BE2C (cell line): ENCODE measurements around the gene EPB41.
"Not testable (repeated sequence)": the region's sequence is repeated elsewhere in the genome, so short reads cannot be mapped to it uniquely, and the experiment has no call there.

Experiments
- DNase-seq: peaks from one replicate; pipeline ENCODE4 v3.0.0-alpha.2; 2020
- H3K27me3 ChIP-seq: fragments of 250-450 bp; sonication (Bioruptor Pico); 2 replicates; pipeline ENCODE4 v1.5.1; 2020; ENCODE audit warnings: mild to moderate bottlenecking
- H3K36me3 ChIP-seq: fragments of 250-450 bp; sonication (Bioruptor Pico); 2 replicates; pipeline ENCODE4 v1.5.1; 2020; ENCODE audit warnings: mild to moderate bottlenecking
- H3K4me1 ChIP-seq: fragments of 250-450 bp; sonication (Bioruptor Pico); 2 replicates; pipeline ENCODE4 v1.5.1; 2020
- H3K4me3 ChIP-seq: 2 replicates; pipeline ENCODE4 v1.5.1; 2011; ENCODE audit warnings: low read depth, low read length
- H3K9me3 ChIP-seq: fragments of 250-450 bp; sonication (Bioruptor Pico); 2 replicates; pipeline ENCODE4 v1.5.1; 2020
- TF ChIP-seq, protein P1 (sequence below): IDR thresholded peaks from 2 replicates; pipeline ENCODE4 v1.5.1; 2012; ENCODE audit warnings: mild to moderate bottlenecking, low read depth, low read length

The EPB41 gene

DNA sequence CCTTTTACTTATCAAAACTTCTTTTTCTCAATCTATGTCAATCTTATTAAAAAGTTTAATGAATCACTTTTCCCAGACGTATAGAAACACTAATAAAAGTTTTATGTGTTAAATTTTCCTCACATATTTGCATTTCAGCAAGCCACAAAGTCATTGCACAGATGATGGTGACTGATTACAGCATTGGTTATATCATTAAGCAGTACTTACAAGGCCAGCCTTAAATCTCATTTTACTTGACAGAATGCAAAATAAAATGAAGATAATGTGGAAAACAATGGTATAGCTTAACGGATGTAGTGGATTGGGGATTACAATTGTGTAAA lies 169.8 kb downstream of the EPB41 start:
- TF ChIP-seq, protein P1, sequence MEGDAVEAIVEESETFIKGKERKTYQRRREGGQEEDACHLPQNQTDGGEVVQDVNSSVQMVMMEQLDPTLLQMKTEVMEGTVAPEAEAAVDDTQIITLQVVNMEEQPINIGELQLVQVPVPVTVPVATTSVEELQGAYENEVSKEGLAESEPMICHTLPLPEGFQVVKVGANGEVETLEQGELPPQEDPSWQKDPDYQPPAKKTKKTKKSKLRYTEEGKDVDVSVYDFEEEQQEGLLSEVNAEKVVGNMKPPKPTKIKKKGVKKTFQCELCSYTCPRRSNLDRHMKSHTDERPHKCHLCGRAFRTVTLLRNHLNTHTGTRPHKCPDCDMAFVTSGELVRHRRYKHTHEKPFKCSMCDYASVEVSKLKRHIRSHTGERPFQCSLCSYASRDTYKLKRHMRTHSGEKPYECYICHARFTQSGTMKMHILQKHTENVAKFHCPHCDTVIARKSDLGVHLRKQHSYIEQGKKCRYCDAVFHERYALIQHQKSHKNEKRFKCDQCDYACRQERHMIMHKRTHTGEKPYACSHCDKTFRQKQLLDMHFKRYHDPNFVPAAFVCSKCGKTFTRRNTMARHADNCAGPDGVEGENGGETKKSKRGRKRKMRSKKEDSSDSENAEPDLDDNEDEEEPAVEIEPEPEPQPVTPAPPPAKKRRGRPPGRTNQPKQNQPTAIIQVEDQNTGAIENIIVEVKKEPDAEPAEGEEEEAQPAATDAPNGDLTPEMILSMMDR: no peak
- no peaks in the 10 kb centered on the region for H3K36me3 ChIP-seq
- no peak overlapping the region for H3K4me3 ChIP-seq
- H3K4me1 ChIP-seq: no peaks in the 10 kb centered on the region
- H3K9me3 ChIP-seq: no peaks in the 10 kb centered on the region
- no peak for DNase-seq
- H3K27me3 ChIP-seq: no peaks in the 10 kb centered on the region

GRCh38 chr1:29090937-29091618 lies 176.7 kb downstream of the EPB41 start:
- H3K36me3 ChIP-seq: no peaks in the 10 kb centered on the region
- no peak for DNase-seq
- TF ChIP-seq, protein P1: no peak
- H3K4me3 ChIP-seq: no peak overlapping the region
- H3K4me1 ChIP-seq: 0 out of 2 replicates have a peak, but pooled peaks cover 3% of the 10 kb centered on the region
- no peaks in the 10 kb centered on the region for H3K9me3 ChIP-seq
- H3K27me3 ChIP-seq: no peaks in the 10 kb centered on the region

GRCh38 chr1:29092704-29093103 lies 178.3 kb downstream of the EPB41 start:
- not testable (repeated sequence) for H3K36me3 ChIP-seq, H3K9me3 ChIP-seq, H3K27me3 ChIP-seq, H3K4me1 ChIP-seq, H3K4me3 ChIP-seq, DNase-seq

DNA sequence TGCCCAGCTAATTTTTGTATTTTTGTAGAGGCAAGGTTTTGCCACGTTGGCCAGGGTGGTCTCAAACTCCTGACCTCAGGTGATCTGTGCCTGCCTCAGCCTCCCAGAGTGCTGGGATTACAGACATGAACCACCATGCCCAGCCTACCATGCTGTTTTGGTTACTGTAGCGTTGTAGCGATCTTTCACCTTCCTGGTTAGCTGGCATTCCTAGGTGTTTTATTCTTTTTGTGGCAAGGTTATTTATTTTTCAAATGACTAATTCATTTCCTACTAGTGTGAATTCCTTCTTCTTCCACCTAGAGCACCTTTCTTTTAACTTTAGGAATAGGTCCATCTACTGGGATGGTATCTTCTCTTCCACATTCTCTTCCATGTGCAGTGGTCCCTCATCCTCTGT lies 180.1 kb downstream of the EPB41 start:
- Histone ChIP-seq H3K4me1 (peaks cover 3% of the 10 kb centered on the region), H3K36me3 (no peaks in the 10 kb centered on the region), H3K4me3 (no peak overlapping the region), H3K9me3 (no peaks in the 10 kb centered on the region), H3K27me3 (no peaks in the 10 kb centered on the region)
- TF ChIP-seq, protein P1: no peak
- DNase-seq: no peak

GRCh38 chr1:29094954-29095353 lies 180.6 kb downstream of the EPB41 start:
- Histone ChIP-seq H3K36me3 (no peaks in the 10 kb centered on the region), H3K4me3 (no peak overlapping the region), H3K27me3 (no peaks in the 10 kb centered on the region), H3K9me3 (no peaks in the 10 kb centered on the region), H3K4me1 (peaks cover 3% of the 10 kb centered on the region)
- DNase-seq: no peak
- TF ChIP-seq, protein P1: no peak

DNA sequence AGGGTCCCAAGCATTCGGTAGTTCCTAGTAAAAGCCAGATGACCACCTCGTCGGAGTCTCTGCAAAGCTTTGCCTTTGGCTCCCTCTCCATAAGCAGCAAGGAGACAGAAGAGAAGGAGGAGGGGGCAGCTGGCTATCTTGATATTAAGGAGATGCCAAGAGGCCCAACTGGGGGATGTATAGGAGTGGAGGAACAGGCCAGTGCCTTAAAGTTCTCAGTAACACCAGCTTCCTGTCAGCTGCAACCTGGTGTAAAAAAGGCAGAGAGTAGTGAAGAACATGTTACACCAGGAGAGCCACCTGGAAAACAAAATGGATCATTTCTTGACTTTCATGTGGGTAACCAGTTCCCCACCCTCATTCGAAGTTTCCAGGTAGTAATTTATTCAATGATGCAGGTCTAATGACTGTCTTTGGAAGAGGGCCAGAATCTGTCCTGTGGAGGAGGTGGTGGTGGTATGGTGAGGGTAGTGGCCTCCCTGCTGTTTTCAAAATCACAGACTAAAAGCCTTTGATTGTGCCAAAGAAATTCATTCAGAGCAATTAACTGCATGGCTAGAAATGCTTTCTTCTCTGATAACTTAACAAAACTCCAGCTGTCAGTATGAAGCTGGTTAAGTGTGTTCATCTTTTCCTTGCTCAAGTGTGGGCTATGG lies 182.0 kb downstream of the EPB41 start:
- H3K9me3 ChIP-seq: no peaks in the 10 kb centered on the region
- H3K36me3 ChIP-seq: no peaks in the 10 kb centered on the region
- no peak for DNase-seq

More for the DNA sequence above, 182.0 kb downstream of the EPB41 start:
- H3K4me3 ChIP-seq: no peak overlapping the region
- TF ChIP-seq, protein P1: no peak
- H3K27me3 ChIP-seq: no peaks in the 10 kb centered on the region
- H3K4me1 ChIP-seq: peaks cover 3% of the 10 kb centered on the region
